GM12878 (cell line): ENCODE data around the gene AP4E1. TPM values are rescaled to one million over a fixed set of nuclear protein-coding genes. Genes with fewer than 3 reads are reported as not detected.

ENCODE experiments used
- ATAC-seq: fragments of 200-7000 bp; cut with Tn5 transposase; 3 replicates; pipeline ENCODE4 v1.9.1; 2020; ENCODE audit warnings: mild to moderate bottlenecking, moderate library complexity
- BruUV-seq: library from RNA; stranded (reverse); fragments of 400-500 nt; replicated peaks from 2 replicates; lab custom pipeline; 2021; lab: Mats Ljungman, UMichigan
- CTCF ChIA-PET: fragments of 300-600 bp; sonication (Branson Sonifier 250); formaldehyde crosslinking; extraction: SDS; loops from one replicate; lab custom pipeline; 2021; ENCODE audit warnings: inconsistent platforms; lab: Yijun Ruan, JAX
- POLR2A ChIA-PET: fragments of 350-600 bp; formaldehyde crosslinking; extraction: SDS; loops from one replicate; lab custom pipeline; 2021; ENCODE audit warnings: inconsistent platforms; lab: Charles Lee
- RAD21 ChIA-PET: fragments of 300-600 bp; sonication (Branson Sonifier 250); formaldehyde crosslinking; loops from one replicate; lab custom pipeline; 2023; ENCODE audit warnings: antibody characterized with exemption; ENCODE audit not compliant: unreplicated experiment; lab: Charles Lee
- SMC1A ChIA-PET: fragments of 300-600 bp; sonication (Branson Sonifier 250); formaldehyde crosslinking; loops from one replicate; lab custom pipeline; 2023; ENCODE audit not compliant: unreplicated experiment, uncharacterized antibody; lab: Charles Lee
- DNase-seq: peaks from one replicate; pipeline ENCODE4 v3.0.0-alpha.2; 2011; ENCODE audit warnings: low read depth, low spot score
- FAIRE-seq: peaks from 3 replicates; lab custom pipeline; 2011; peaks lifted over from hg19 to GRCh38; lab: Jason Lieb, UNC
- H2AFZ ChIP-seq: 2 replicates; pipeline ENCODE4 v1.6.0; 2011; ENCODE audit warnings: low read depth, low read length, control low read depth; ENCODE audit not compliant: control insufficient read depth
- H3K27ac ChIP-seq: 2 replicates; pipeline ENCODE4 v1.5.1; 2011; ENCODE audit warnings: control low read depth; ENCODE audit not compliant: control insufficient read depth, insufficient read depth
- H3K27me3 ChIP-seq, 2 experiments: replicated peaks in 1 of 2; 2 replicates each; pipeline versions ENCODE4 v1.6.0 to v1.6.1; 2011; ENCODE audit warnings: low read length in 1 of 2; ENCODE audit not compliant: control insufficient read depth in 2 of 2, insufficient read depth in 2 of 2
- H3K36me3 ChIP-seq, 2 experiments: 2 replicates each; pipeline ENCODE4 v1.5.1; 2011; ENCODE audit warnings: low read length in 1 of 2; ENCODE audit not compliant: control insufficient read depth in 2 of 2, insufficient read depth in 2 of 2
- H3K4me1 ChIP-seq: 2 replicates; pipeline ENCODE4 v1.6.1; 2011; ENCODE audit warnings: mild to moderate bottlenecking, low read length, moderate library complexity, mixed read lengths; ENCODE audit not compliant: control insufficient read depth, insufficient read depth
- H3K4me2 ChIP-seq: 2 replicates; pipeline ENCODE4 v1.6.0; 2011; ENCODE audit warnings: control low read depth; ENCODE audit not compliant: control insufficient read depth, insufficient read depth
- H3K4me3 ChIP-seq: fragments of 200-600 bp; sonication (generic); 2 replicates; pipeline ENCODE4 v1.5.1; 2016
- H3K79me2 ChIP-seq: 2 replicates; pipeline ENCODE4 v1.6.0; 2011; ENCODE audit warnings: low read length; ENCODE audit not compliant: control insufficient read depth, insufficient read depth
- H3K9ac ChIP-seq: 2 replicates; pipeline ENCODE4 v1.8.0; 2011; ENCODE audit warnings: low read length, control low read depth, mixed read lengths; ENCODE audit not compliant: control insufficient read depth, insufficient read depth
- H3K9me3 ChIP-seq: replicated peaks from 3 replicates; pipeline ENCODE4 v1.5.1; 2011; ENCODE audit warnings: mild to moderate bottlenecking, low read length; ENCODE audit not compliant: control insufficient read depth, insufficient read depth
- H4K20me1 ChIP-seq: 2 replicates; pipeline ENCODE4 v1.6.0; 2011; ENCODE audit not compliant: control insufficient read depth, insufficient read depth
- BHLHE40 ChIP-seq, 2 experiments: fragments of 450-650 bp in 1 of 2; IDR thresholded peaks; 2 replicates each; pipeline ENCODE4 v1.6.1; 2011 to 2017; ENCODE audit warnings: low read depth in 2 of 2, borderline replicate concordance in 1 of 2, improper control_type of control experiment in 1 of 2, low read length in 1 of 2, mild to moderate bottlenecking in 1 of 2
- IRF4 ChIP-seq: IDR thresholded peaks from 2 replicates; pipeline ENCODE4 v1.6.1; 2011; ENCODE audit warnings: low read depth, low read length
- KLF5 ChIP-seq: fragments of 450-650 bp; IDR thresholded peaks from 2 replicates; pipeline ENCODE4 v1.6.1; 2014; ENCODE audit warnings: mild to moderate bottlenecking; ENCODE audit not compliant: partially characterized antibody
- MYB ChIP-seq: fragments of 150-350 bp; IDR thresholded peaks from 2 replicates; pipeline ENCODE4 v1.6.1; 2014; ENCODE audit warnings: mild to moderate bottlenecking, low read depth, low read length, borderline replicate concordance
- MYC ChIP-seq: IDR thresholded peaks from 2 replicates; pipeline ENCODE4 v1.6.1; 2011; ENCODE audit warnings: mild to moderate bottlenecking, low read length, moderate library complexity, inconsistent platforms; ENCODE audit not compliant: insufficient read depth, insufficient replicate concordance, insufficient read length, severe bottlenecking
- NFXL1 ChIP-seq: fragments of 450-650 bp; IDR thresholded peaks from 2 replicates; pipeline ENCODE4 v1.6.1; 2017; ENCODE audit warnings: antibody characterized with exemption, mild to moderate bottlenecking, borderline replicate concordance
- POLR2AphosphoS5 ChIP-seq: IDR thresholded peaks from 2 replicates; pipeline ENCODE4 v1.6.1; 2011; ENCODE audit warnings: mild to moderate bottlenecking, low read length, inconsistent platforms
- RB1 ChIP-seq: fragments of 450-650 bp; formaldehyde crosslinking; IDR thresholded peaks from 2 replicates; pipeline ENCODE4 v1.6.1; 2017; ENCODE audit warnings: mild to moderate bottlenecking, borderline replicate concordance
- WGBS: methylation state at CpG from one replicate; pipeline ENCODE4 v1.1.6; 2016; ENCODE audit warnings: low lambda C conversion rate; ENCODE audit not compliant: insufficient replicate concordance, insufficient coverage; ENCODE audit errors: missing lambda C conversion rate; 5-methylcytosine and 5-hydroxymethylcytosine counted together
- in situ Hi-C: fragments of 300-500 bp; cut with MboI; formaldehyde crosslinking; loops from 9 replicates; pipeline ENCODE4 v1.14.3; 2018; ENCODE audit warnings: mixed read lengths
- intact Hi-C: fragments of 100-400 bp; cut with micrococcal nuclease; formaldehyde crosslinking; loops from one replicate; pipeline ENCODE4 v1.14.2; 2022; ENCODE audit not compliant: unreplicated experiment
- polyA plus RNA-seq, 11 experiments: library from polyadenylated mRNA; depleted of rRNA in 4 of 11; unstranded in 6 of 11; stranded (reverse) in 5 of 11; fragments of >200 nt; fragmentation: Nextera tagmentation in 4 of 11; fragmentation: Illumina TruSeq in 1 of 11; extraction: Ambion mirVana in 4 of 11; extraction: Trizol in 1 of 11; gene quantifications; 1 replicate in 1 of 11; 2 replicates in 10 of 11; pipeline versions ENCODE4 v1.2.1 to v1.2.3, GENCODE V29; 2011 to 2016; ENCODE audit warnings: inconsistent platforms in 2 of 11, missing spikeins in 2 of 11, low read depth in 1 of 11
- total RNA-seq, 4 experiments: library from RNA; depleted of rRNA in 3 of 4; stranded (reverse); fragments of >200 nt in 3 of 4; fragmentation: Illumina TruSeq in 1 of 4; extraction: Trizol in 1 of 4; gene quantifications; 2 replicates each; pipeline versions ENCODE4 v1.2.1 to v1.2.3, GENCODE V29; 2013 to 2021

AP4E1 gene
- total and polyA plus RNA-seq, 10 of the 15 experiments (the other 5 are each of a cell fraction or from before 2014, with no cell fraction given), result 1.2 to 11.4 (median 6.7) TPM

GRCh38 chr15:50968353-50968752 is 59.9 kb downstream of the AP4E1 start:
- no TSS peak for BruUV-seq
- POLR2A ChIA-PET, result no interaction called here
- ATAC-seq (no peak), DNase-seq (no peak), FAIRE-seq (no peak)
- intact Hi-C loops, result no loop called here
- SMC1A ChIA-PET, result interaction anchor here (0.6 kb wide), 1 partner anchor 117 kb away, joined by 3 read pairs; no protein-coding TSS in a partner anchor
- RAD21 ChIA-PET, result interaction anchor here (0.6 kb wide), 1 partner anchor 129 kb away, joined by 3 read pairs; no protein-coding TSS in a partner anchor
- WGBS, result 95% methylated on average over 2 of the region's 2 CpGs
- Histone ChIP-seq H4K20me1 (no peaks in the 10 kb centered on the region), H3K36me3 (peaks cover 3% of the 10 kb centered on the region in 2 experiments; a peak in 2 of 4 replicates), H3K4me3 (no peak overlapping the region), H3K4me1 (no peaks in the 10 kb centered on the region), H3K79me2 (no peaks in the 10 kb centered on the region), H2AFZ (no peak overlapping the region), H3K9ac (no peak overlapping the region), H3K9me3 (peaks cover 21% of the 10 kb centered on the region), H3K4me2 (no peak overlapping the region), H3K27ac (no peak overlapping the region)
- CTCF ChIA-PET, result no interaction called here
- no peak for TF ChIP-seq KLF5
- TF ChIP-seq IRF4, result no peak
- TF ChIP-seq MYC, result no peak
- no peak for TF ChIP-seq RB1
- no peak for TF ChIP-seq NFXL1
- no peak for TF ChIP-seq MYB
- TF ChIP-seq BHLHE40 (IDR thresholded peaks at IDR 0.05; ENCODE audit: borderline replicate concordance in 1 of 2, low read depth in 2 of 2, low read length in 1 of 2), result no peak
- TF ChIP-seq, all 136 proteins: peak for 0
- in situ Hi-C loops, result no loop called here
- no peaks in the 10 kb centered on the region for H3K27me3 ChIP-seq

DNA sequence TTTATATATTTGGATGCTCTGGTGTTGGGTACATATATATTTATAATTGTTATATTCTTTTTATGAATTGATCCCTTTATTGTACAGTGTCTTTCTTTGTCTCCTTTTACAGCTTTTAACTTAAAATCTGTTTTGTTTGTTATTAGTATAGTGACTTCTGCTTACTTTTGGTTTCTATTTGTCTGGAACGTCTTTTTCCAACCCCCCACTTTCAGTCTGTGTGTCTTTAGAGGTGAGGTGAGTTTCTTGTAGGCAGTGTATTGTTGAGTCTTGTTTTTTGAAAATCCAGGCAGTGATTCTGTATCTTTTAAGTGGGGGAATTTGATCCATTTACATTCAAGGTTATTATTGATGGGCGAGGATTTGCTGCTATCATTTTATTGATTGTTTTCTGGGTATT is 62.0 kb downstream of the AP4E1 start:
- Histone ChIP-seq H3K79me2 (no peaks in the 10 kb centered on the region), H3K4me3 (no peak overlapping the region), H3K9ac (no peak overlapping the region), H3K27ac (no peak overlapping the region; the same call in 1 of the 2 replicates), H2AFZ (no peak overlapping the region), H3K27me3 (no peaks in the 10 kb centered on the region), H3K36me3 (peaks cover 3 to 5% of the 10 kb centered on the region in 2 experiments; a peak in 3 of 4 replicates), H3K4me2 (0 out of 2 replicates have a peak overlapping the region, but pooled peaks have one; percentile 8), H4K20me1 (no peaks in the 10 kb centered on the region), H3K9me3 (peaks cover 12% of the 10 kb centered on the region), H3K4me1 (no peaks in the 10 kb centered on the region)
- ChIA-PET CTCF (no interaction called here), RAD21 (no interaction called here), POLR2A (interaction anchor here (1.0 kb wide), 1 partner anchor 8 kb away, joined by 3 read pairs; no protein-coding TSS in a partner anchor), SMC1A (interaction anchor here (1.1 kb wide), 1 partner anchor 10 kb away, joined by 3 read pairs; no protein-coding TSS in a partner anchor)
- TF ChIP-seq POLR2AphosphoS5, result no peak
- in situ Hi-C loops, result no loop called here
- ATAC-seq (peak; percentile 64), DNase-seq (peak; percentile 3), FAIRE-seq (no peak)
- intact Hi-C loops, result no loop called here
- BruUV-seq, result no TSS peak
- 51% methylated on average over 2 of the region's 2 CpGs for WGBS
